ENCODE measurements around the gene CEP164.
A peak's percentile ranks its signal among the peaks of the same experiment; 100 is the strongest.

CEP164 gene

DNA sequence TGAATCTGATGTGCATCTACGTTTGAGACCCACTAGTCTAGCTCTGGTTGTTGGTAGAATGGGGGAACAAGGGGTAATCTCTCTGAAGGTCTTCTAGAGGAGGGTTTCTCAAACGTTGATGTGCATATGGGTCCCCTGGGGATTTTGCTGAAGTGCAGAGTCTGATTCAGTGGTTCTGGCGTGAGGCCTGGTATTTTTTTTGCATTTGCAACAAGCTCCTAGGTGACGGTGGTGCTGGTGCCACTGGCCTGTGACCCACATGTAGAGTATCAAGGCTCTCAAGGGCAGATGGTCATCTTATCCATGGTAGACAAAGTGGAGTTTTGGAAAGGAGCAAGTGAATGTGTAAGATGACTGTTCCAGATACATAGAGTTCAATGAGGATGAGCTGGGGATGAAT is 97.1 kb downstream of the CEP164 start:
- no peak for DNase-seq

DNA sequence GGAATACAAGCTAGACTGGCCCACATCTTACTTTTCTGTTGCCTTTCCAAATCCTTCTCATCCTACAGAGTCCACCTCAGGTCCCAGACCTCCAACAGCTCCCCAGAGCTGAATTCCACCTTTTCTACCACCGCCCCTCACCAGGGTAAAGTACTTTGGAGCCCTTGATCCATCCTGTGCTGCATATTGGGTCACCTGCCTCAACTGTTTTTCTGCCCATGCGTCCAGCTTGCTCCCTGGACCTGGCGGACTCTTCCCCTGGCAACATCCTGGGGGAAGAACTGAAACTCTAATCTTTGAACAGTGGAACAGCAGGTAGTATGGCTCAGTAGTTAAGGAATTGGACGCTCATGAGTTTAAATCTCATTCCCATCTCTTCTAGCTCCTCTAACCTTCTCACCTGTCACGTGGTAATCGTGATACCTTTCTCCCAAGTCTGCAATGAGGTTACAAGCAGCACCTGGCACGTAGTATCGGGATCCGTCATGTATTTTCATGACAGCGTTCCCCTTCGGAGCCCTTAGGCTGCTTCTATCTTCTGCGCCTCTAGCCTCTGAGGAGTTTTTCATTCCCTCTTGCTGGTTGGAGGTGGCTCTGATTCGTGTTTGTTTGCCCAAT is 98.1 kb downstream of the CEP164 start:
- no peak for DNase-seq

GRCh38 chr11:117426297-117426685 is 98.6 kb downstream of the CEP164 start:
- DNase-seq: peak; percentile 67

GRCh38 chr11:117426941-117427340 is 99.3 kb downstream of the CEP164 start:
- DNase-seq: no peak

DNA sequence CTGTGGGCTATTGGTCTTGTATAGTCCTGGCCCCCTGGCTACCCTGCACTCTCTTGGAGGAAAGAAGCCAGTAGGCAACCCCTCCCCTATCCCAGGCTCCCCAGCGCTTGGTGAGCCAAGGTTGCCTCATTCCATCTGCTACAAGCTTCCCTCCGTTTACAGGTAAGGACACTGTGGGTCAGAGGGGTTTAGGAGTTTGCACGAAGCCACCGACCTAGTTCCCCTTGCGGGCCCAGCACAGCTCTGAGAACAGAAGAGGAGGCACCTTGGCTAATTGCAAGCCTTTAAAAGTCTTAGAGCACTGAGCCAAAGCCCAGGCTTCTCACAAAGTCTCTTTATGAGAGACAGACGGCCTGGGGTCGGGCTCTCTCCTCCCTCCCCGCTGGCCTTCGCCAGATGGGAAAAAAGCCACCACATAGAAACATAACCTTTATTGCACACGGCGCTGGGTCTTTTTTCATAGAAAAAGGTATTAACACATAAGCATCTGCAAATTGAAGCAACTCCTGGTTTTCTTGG is 99.8 kb downstream of the CEP164 start:
- DNase-seq: no peak

DNA sequence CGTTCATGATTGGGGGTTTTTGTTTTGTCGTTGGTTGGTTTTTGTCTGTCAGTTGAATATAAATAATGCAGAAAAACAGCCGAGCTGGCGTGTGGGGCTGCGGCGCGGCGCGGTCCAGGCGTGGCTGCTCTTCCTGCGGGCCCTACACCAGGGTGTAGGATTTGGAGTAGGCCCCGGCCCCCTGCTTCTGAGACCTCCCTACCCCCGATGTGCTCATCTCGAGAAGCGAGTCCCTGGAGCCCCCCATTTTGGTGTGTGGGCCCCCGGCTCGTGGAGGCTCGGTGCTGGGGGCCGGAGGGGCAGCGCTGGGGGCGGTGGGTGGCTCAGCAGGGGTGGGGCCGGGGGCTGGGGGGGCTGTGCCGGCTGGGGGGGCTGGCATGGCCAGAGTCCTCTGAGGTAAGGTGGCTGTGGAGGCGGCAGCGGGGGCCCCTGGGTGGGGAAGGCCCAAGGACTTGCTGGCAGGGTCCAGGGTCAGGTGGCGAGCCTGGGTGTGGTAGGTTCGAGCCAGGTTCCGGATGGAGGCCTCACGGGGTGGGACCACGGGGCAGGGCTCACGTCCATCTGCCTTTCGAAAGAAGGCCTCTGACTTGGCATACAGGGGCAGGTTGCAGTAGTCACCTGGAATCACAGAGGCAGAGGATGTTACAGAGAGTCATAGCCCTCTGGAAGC is 100.7 kb downstream of the CEP164 start:
- no peak for DNase-seq

DNA sequence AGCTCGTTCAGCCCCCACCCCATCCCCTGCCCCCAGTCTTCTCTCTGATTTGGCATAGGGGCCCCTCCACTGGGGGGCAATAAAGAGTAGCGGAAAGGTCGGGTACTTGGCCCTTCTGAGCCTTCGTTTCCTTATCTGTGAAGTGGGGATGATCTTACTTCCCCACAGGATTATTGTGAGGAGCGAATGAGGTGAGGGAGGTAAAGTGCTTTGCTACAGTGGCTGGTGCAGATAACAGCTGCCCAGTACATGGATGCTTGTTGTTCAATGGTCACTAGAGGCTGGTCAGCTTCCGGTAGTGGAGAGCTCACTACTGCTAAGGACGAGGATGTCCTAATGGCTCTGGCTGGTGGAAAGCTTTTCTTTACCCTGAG is 101.2 kb downstream of the CEP164 start:
- DNase-seq: no peak

GRCh38 chr11:117430293-117430955 is 102.8 kb downstream of the CEP164 start:
- DNase-seq: peak; percentile 6

DNA sequence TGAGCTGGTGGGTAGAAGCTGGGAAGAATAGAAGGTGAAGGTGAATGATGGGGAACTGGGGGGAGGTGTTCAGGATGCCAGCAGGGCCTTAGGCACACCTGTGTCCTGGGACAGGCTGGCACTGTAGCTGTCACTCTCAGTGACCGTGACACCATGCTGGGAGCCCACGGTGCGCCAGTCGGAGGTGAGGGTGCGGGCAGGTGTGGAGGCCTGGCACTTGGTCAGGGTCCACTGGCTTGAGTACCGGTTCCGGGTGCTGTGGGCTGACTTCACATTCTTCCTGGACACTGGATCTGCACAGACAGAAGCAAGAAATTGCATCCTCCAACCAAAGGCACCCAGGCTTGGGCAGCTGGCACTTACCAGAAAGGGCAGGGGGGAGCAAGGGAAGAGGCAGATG is 103.8 kb downstream of the CEP164 start:
- no peak for DNase-seq

GRCh38 chr11:117433717-117434116 is 106.1 kb downstream of the CEP164 start:
- no peak for DNase-seq

DNA sequence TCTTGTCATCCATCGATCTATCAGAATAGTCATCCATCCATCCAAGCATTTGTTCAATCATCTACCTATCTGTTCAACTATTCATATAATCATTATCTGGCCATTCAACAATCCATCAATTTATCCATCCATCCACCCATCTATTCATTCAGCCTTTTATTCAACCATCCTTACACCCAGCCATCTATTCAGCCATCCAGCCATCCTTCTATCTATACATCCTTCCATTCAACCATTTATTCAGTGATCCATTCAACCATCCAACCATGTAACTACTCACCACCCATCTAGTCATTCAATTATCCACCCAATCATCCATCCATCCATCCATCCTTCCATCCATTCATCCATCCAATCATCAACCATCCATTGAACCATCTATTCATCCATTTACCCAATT is 106.8 kb downstream of the CEP164 start:
- no peak for DNase-seq

DNA sequence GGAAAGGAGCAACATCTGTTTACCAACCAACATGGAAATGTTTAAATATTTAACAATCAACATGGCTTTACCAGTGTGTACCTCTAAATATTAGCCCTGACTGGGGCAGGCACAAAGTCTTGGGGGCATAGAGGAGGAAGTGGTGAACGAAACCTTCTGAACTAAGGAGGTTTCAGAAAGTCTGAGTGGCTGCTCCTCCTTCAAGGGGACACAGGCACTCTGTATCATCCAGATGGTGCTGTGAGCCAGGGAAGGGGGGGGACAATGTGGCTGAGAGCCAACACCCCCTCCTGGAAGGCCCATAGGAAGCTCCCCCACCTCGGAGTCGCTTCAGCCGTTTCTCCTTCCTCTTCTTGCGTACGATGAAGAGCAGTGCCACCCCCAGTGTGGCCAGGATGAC is 107.7 kb downstream of the CEP164 start:
- DNase-seq: no peak

GRCh38 chr11:117437041-117437790 is 109.6 kb downstream of the CEP164 start:
- no peak for DNase-seq

- DNase-seq: no peak
Measured at GRCh38 chr11:117437791-117438130, 110.1 kb downstream of the CEP164 start.

DNA sequence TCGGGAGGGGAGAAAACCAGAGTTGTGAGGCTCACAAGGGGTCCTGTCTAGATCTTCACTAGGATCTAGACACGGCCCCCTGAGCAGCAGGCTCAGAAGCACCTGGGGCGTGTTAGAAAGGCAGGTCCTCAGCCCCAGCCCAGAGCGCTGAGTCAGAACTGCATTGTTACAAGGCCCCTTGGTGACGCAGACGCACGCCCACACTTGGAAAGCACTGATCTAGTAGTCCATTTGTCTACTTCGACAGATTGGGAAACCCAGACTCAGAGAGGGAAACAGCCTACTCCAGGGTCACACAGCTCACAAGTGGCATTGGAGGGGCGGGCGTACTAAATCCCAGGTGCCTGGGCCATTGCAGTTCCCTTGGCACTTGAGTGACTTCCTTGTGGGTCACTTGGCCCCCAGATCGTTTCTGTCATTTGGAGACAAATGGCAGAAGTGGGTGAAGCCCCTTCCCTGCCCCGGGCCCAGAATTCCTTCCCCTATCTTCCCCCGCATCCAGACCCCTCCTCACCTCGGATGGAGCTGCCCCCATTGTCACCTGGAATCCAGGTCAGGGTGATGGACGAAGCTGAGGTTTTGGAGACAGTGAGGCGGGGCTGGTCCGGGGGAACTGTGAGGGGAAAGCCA is 110.8 kb downstream of the CEP164 start:
- peak; percentile 7 for DNase-seq

DNA sequence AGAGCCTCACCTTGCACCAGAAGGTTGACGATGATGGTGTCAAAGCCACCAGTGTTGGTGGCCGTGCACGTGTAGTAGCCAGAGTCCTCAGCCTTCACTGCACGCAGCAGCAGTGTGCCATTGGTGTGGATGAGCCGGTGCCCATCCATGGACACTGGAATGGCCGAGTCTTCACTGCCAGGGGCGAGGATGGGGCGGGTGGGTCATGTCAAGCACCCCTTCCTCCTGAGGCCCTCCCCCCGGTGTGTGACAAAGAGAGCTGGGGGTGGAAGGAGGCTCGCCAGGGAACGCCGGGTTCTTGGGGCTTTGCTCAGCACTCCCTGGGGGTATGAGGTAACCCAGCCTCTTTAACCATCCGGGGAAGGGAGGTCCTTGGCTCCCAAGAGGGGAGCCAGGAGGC is 111.6 kb downstream of the CEP164 start:
- no peak for DNase-seq

DNA sequence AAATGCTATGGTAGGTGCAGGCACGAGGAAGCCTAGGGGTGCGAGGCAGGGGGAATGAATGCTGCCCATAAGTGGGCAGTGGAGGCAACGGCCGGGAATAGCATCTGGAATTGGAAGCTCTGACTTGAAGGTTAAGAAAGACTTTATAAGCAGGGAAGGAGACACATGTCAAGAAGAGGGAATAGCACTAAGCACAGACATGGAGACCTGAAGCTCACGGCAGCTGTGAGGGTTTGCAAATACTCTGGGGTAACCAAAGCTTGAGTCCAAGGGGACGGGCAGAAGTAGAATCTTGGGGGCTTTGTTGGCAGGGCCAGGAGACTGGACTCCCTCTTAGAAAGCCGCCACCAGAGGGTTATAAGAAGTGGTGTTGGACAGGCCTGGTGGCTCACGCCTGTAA is 112.6 kb downstream of the CEP164 start:
- DNase-seq: no peak

DNA sequence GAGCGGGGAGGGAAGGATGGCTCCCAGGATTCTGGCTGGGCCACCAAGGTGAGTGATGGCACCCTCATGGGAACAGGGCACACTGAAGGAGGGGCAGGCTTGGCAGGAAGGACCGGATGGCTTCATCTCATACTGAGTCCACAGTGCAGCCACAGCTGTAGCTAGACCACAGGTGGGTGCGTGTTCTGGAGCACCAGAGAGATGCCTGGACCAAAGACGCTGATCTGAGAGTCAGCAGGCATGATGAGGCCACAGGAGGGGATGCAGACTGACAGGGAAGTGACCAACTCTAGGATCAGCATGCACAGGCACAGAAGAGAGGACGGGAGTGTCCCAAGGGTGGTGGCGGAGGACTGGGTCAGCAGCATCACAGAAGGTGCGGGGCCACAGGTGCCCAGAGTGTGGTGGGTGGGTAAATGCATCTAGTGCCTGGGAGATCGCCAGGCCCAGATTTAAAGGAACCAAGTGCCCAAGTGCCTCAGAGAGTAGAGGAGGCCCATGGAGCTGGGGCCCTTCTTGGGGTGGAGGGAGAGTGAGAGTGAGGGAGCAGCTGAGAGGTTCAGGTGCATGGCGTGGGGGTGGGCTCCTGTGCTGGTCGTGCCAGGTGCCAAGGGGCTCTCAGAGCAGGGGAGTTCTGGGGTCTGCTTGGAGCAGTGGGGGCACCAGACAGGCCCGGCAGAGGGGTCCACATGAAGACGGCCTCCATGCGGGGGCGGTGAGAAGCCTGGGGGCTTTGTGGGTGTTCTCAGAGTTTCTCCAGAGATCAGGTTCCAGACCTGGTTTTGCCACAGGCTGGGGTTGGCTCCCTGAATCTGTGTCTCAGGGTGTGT is 113.7 kb downstream of the CEP164 start:
- no peak for DNase-seq

GRCh38 chr11:117442049-117442868 is 114.6 kb downstream of the CEP164 start:
- DNase-seq: no peak

DNA sequence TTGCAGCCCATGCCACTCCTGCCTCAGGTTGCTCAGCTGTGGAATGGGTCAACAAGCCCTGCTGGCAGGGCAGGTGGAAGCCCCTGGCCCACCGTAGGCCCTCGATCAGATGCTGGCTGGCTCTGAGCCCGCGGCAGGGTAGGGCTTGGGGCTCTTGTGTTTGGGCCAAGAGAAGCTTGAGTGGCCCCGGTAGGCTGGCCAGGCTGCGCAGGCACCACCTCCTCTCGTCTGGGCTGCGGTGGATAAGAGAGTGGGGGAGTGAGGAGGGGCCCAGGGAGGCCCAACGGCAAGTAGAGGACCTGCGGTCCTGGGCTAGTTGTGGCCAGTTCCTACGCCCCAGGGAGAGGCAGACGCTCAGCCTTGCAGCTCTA is 115.2 kb downstream of the CEP164 start:
- DNase-seq: no peak

All from activated CD4-positive, alpha-beta T cell treated with anti-CD3 and anti-CD28 coated beads, Interleukin-2, amount 50 U/mL, for 16 hours (primary cell).